HL-60 (cell line): ENCODE data around the gene SV2C.

ENCODE experiments used
- DNase-seq, 2 experiments: peaks; one replicate each; pipeline ENCODE4 v3.0.0-alpha.2; 2010 to 2020; ENCODE audit warnings: low read depth in 1 of 2, low spot score in 1 of 2
- H3K27ac ChIP-seq: fragments of 250-450 bp; sonication (Bioruptor Pico); replicated peaks from 2 replicates; pipeline ENCODE4 v1.5.1; 2020; ENCODE audit warnings: mild to moderate bottlenecking, moderate library complexity
- H3K27me3 ChIP-seq: fragments of 250-450 bp; sonication (Bioruptor Pico); 2 replicates; pipeline ENCODE4 v1.5.1; 2021; ENCODE audit warnings: mild to moderate bottlenecking, moderate library complexity; ENCODE audit not compliant: insufficient read depth, poor library complexity, severe bottlenecking
- H3K4me3 ChIP-seq: replicated peaks from 2 replicates; pipeline ENCODE4 v1.5.1; 2011; ENCODE audit warnings: mild to moderate bottlenecking, control low read depth, low read length; ENCODE audit not compliant: insufficient read depth
- GABPA ChIP-seq: IDR thresholded peaks from 2 replicates; pipeline ENCODE4 v1.6.1; 2012; ENCODE audit warnings: low read depth
- POLR2AphosphoS5 ChIP-seq: IDR thresholded peaks from 2 replicates; pipeline ENCODE4 v1.6.1; 2012; ENCODE audit warnings: low read depth
- REST ChIP-seq: IDR thresholded peaks from 2 replicates; pipeline ENCODE4 v1.6.1; 2012; ENCODE audit warnings: low read depth; ENCODE audit not compliant: insufficient replicate concordance
- SPI1 ChIP-seq: IDR thresholded peaks from 2 replicates; pipeline ENCODE4 v1.6.1; 2012; ENCODE audit warnings: low read depth, mild to moderate bottlenecking, borderline replicate concordance
- TF ChIP-seq, protein P1 (sequence below): IDR thresholded peaks from one replicate; pipeline ENCODE4 v1.5.1; 2011; ENCODE audit warnings: low read length, control low read depth, inconsistent platforms; ENCODE audit not compliant: insufficient read depth

SV2C gene

DNA sequence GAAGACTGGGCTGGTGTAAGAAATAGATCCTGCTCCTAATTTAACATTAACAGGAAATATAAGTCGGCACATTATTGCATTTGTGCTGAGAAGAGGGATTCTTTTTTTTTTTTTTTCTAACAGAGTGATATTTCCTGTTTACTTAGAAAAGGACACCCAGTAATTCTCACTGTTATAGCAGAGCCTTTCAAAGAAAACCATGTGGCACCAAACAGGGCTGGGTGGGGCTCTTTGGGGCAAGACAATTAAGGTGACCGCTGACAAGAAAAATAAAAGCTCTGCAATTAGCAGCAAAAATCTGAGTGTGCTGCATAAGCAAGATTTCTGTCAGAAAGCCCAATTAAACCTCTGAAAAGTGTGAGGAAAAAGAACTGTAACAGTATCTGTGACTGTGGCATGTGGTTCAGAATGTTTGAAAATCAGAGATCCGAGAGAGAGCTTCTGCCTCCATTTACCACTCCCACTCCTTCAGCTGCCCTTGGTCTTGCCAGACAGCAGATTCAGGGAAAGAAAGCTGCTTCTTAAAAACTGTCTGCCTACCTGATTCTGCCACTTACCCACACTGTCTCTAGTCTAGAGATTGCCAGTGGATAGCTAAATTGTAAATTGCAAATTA lies 242.8 kb downstream of the SV2C start:
- Histone ChIP-seq H3K27ac (no peak overlapping the region), H3K27me3 (no peaks in the 10 kb centered on the region), H3K4me3 (no peak overlapping the region)
- no peak for TF ChIP-seq POLR2AphosphoS5
- TF ChIP-seq, protein P1, sequence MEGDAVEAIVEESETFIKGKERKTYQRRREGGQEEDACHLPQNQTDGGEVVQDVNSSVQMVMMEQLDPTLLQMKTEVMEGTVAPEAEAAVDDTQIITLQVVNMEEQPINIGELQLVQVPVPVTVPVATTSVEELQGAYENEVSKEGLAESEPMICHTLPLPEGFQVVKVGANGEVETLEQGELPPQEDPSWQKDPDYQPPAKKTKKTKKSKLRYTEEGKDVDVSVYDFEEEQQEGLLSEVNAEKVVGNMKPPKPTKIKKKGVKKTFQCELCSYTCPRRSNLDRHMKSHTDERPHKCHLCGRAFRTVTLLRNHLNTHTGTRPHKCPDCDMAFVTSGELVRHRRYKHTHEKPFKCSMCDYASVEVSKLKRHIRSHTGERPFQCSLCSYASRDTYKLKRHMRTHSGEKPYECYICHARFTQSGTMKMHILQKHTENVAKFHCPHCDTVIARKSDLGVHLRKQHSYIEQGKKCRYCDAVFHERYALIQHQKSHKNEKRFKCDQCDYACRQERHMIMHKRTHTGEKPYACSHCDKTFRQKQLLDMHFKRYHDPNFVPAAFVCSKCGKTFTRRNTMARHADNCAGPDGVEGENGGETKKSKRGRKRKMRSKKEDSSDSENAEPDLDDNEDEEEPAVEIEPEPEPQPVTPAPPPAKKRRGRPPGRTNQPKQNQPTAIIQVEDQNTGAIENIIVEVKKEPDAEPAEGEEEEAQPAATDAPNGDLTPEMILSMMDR, result no peak
- no peak for TF ChIP-seq GABPA
- TF ChIP-seq SPI1, result no peak
- no peak for TF ChIP-seq REST
- DNase-seq, result no peak

- no peak for DNase-seq
- Histone ChIP-seq H3K27me3 (no peaks in the 10 kb centered on the region), H3K4me3 (no peak overlapping the region), H3K27ac (no peak overlapping the region)
- no peak for TF ChIP-seq SPI1
- no peak for TF ChIP-seq POLR2AphosphoS5
- TF ChIP-seq GABPA, result no peak
- TF ChIP-seq, protein P1, result no peak
- TF ChIP-seq REST, result no peak
Measured at GRCh38 chr5:76326577-76327302, 243.6 kb downstream of the SV2C start.

GRCh38 chr5:76329346-76329745 lies 246.2 kb downstream of the SV2C start:
- Histone ChIP-seq H3K27me3 (no peaks in the 10 kb centered on the region), H3K4me3 (no peak overlapping the region), H3K27ac (no peak overlapping the region)
- TF ChIP-seq SPI1 (no peak), POLR2AphosphoS5 (no peak), GABPA (no peak), REST (no peak)
- TF ChIP-seq, protein P1, result no peak
- no peak for DNase-seq
